ENCODE data around the gene FDCSP.
A peak's percentile ranks its signal among the peaks of the same experiment; 100 is the strongest.
"Not testable (repeated sequence)": the region's sequence is repeated elsewhere in the genome, so short reads cannot be mapped to it uniquely, and the experiment has no call there.

FDCSP gene

GRCh38 chr4:70225824-70226223 is at the start of gene FDCSP:
Gene FDCSP (plus strand): TSS chr4:70226124. CDS start chr4:70231195, 5,071 bp downstream.
- no peak for ATAC-seq
- no peak for DNase-seq

- DNase-seq (no peak), ATAC-seq (no peak)
These were observed 48.8 kb upstream of the FDCSP start for GRCh38 chr4:70177090-70177489.

- no peak for ATAC-seq
These were observed 47.8 kb upstream of the FDCSP start for GRCh38 chr4:70178075-70178660.

GRCh38 chr4:70179811-70180210 is 46.1 kb upstream of the FDCSP start:
- ATAC-seq, result no peak

More at GRCh38 chr4:70178075-70178660, 47.8 kb upstream of the FDCSP start:
- no peak for DNase-seq

GRCh38 chr4:70181864-70182263 is 44.1 kb upstream of the FDCSP start:
- DNase-seq, result no peak
- no peak for ATAC-seq

More at GRCh38 chr4:70179811-70180210, 46.1 kb upstream of the FDCSP start:
- no peak for DNase-seq

GRCh38 chr4:70182517-70183167 is 43.3 kb upstream of the FDCSP start:
- no peak for DNase-seq
- no peak for ATAC-seq

GRCh38 chr4:70183168-70183939 is 42.6 kb upstream of the FDCSP start:
- DNase-seq (peak; percentile 16), ATAC-seq (no peak)

GRCh38 chr4:70183940-70184246 is 42.0 kb upstream of the FDCSP start:
- DNase-seq (no peak), ATAC-seq (no peak)

- ATAC-seq, result no peak
- no peak for DNase-seq
These were observed 38.7 kb upstream of the FDCSP start for GRCh38 chr4:70187216-70187615.

- no peak for DNase-seq
- ATAC-seq, result no peak
These were observed 35.3 kb upstream of the FDCSP start for GRCh38 chr4:70190579-70190978.

GRCh38 chr4:70191647-70192046 is 34.3 kb upstream of the FDCSP start:
- no peak for ATAC-seq

GRCh38 chr4:70192895-70193294 is 33.0 kb upstream of the FDCSP start:
- DNase-seq (no peak), ATAC-seq (no peak)

More at GRCh38 chr4:70191647-70192046, 34.3 kb upstream of the FDCSP start:
- DNase-seq, result no peak

- ATAC-seq (no peak), DNase-seq (no peak)
These were observed 30.5 kb upstream of the FDCSP start, which contains the start of gene ODAM for GRCh38 chr4:70195425-70195824. Gene ODAM (plus strand): TSS chr4:70195725. CDS start chr4:70196544, 819 bp downstream.

- no peak for DNase-seq
- no peak for ATAC-seq
These were observed 29.1 kb upstream of the FDCSP start for GRCh38 chr4:70196857-70197256.

- DNase-seq (no peak), ATAC-seq (no peak)
These were observed 28.1 kb upstream of the FDCSP start for GRCh38 chr4:70197842-70198241.

GRCh38 chr4:70203601-70204000 is 22.3 kb upstream of the FDCSP start:
- ATAC-seq (no peak), DNase-seq (no peak)

GRCh38 chr4:70212752-70213151 is 13.2 kb upstream of the FDCSP start:
- DNase-seq, ATAC-seq: not testable (repeated sequence)

- not testable (repeated sequence) for ATAC-seq, DNase-seq
These were observed 9.8 kb upstream of the FDCSP start for GRCh38 chr4:70216109-70216508.

- ATAC-seq, DNase-seq: not testable (repeated sequence)
These were observed 9.4 kb upstream of the FDCSP start for GRCh38 chr4:70216550-70216949.

GRCh38 chr4:70221389-70221788 is 4.5 kb upstream of the FDCSP start:
- DNase-seq, ATAC-seq: not testable (repeated sequence)

- ATAC-seq, result not testable (repeated sequence)
These were observed 4.1 kb upstream of the FDCSP start for GRCh38 chr4:70221818-70222217.

GRCh38 chr4:70236125-70236524 is 10.2 kb downstream of the FDCSP start:
- no peak for ATAC-seq
- DNase-seq, result no peak

More at GRCh38 chr4:70221818-70222217, 4.1 kb upstream of the FDCSP start:
- not testable (repeated sequence) for DNase-seq

Measured in stimulated activated naive CD8-positive, alpha-beta T cell treated with anti-CD3 and anti-CD28 coated beads, Interleukin-15, Interleukin-2, amounts not matched to agents 100 U/mL and 50 U/mL, for 24 hours (primary cell).